K562 (cell line): ENCODE measurements around the gene SDK1. TPM values are rescaled to one million over a fixed set of nuclear protein-coding genes. Genes with fewer than 3 reads are reported as not detected.

Source experiments
- ATAC-seq: fragments of 200-7000 bp; cut with Tn5 transposase; 3 replicates; pipeline ENCODE4 v1.9.1; 2020; ENCODE audit warnings: moderate library complexity
- BruUV-seq: library from RNA; stranded (reverse); fragments of 400-500 nt; replicated peaks from 2 replicates; lab custom pipeline; 2021; lab: Mats Ljungman, UMichigan
- CTCF ChIA-PET: fragments of 300-600 bp; formaldehyde crosslinking; extraction: SDS; loops from one replicate; lab custom pipeline; 2021; ENCODE audit warnings: low intra/inter-chr PET ratio; lab: Yijun Ruan, JAX
- POLR2A ChIA-PET: fragments of 300-600, 350-650 bp; sonication (Branson Sonifier 250); formaldehyde crosslinking; extraction: SDS; loops from one replicate; lab custom pipeline; 2021; ENCODE audit warnings: antibody characterized with exemption, inconsistent platforms; lab: Yijun Ruan, JAX
- DNase-seq, 4 experiments: peaks; one replicate each; pipeline versions ENCODE4 v3.0.0 to v3.0.0-alpha.2; 2011 to 2018; ENCODE audit warnings: low spot score in 3 of 4, mixed read lengths in 3 of 4; ENCODE audit errors: extremely low read depth in 1 of 4
- FAIRE-seq: peaks from 2 replicates; lab custom pipeline; 2011; peaks lifted over from hg19 to GRCh38; lab: Jason Lieb, UNC
- H2AFZ ChIP-seq: 2 replicates; pipeline ENCODE4 v1.6.0; 2011; ENCODE audit warnings: low read depth, low read length, control low read depth, inconsistent platforms
- H3K27ac ChIP-seq: fragments of 200-600 bp; 3 replicates; pipeline ENCODE4 v1.8.0; 2011; ENCODE audit warnings: low read depth, mild to moderate bottlenecking, control low read depth, inconsistent platforms, low read length, moderate library complexity, mixed read lengths; ENCODE audit errors: extremely low read depth
- H3K27me3 ChIP-seq, 2 experiments: fragments of 300-600 bp in 1 of 2; 2 replicates in 1 of 2; 3 replicates in 1 of 2; pipeline versions ENCODE4 v1.6.0 to v1.8.0; 2011; ENCODE audit warnings: inconsistent platforms in 2 of 2, low read length in 2 of 2, mild to moderate bottlenecking in 1 of 2, mixed read lengths in 1 of 2, moderate library complexity in 1 of 2; ENCODE audit not compliant: control insufficient read depth in 2 of 2, insufficient read depth in 2 of 2
- H3K36me3 ChIP-seq: fragments of 300-600 bp; 3 replicates; pipeline ENCODE4 v1.8.0; 2011; ENCODE audit warnings: mild to moderate bottlenecking, low read length, inconsistent platforms; ENCODE audit not compliant: control insufficient read depth, insufficient read depth
- H3K4me1 ChIP-seq, 2 experiments: fragments of 200-600 bp in 1 of 2; replicated peaks in 1 of 2; 2 replicates in 1 of 2; 3 replicates in 1 of 2; pipeline versions ENCODE4 v1.5.1 to v1.8.0; 2011; ENCODE audit warnings: inconsistent platforms in 2 of 2, low read length in 2 of 2, mild to moderate bottlenecking in 1 of 2, mixed read lengths in 1 of 2, moderate library complexity in 1 of 2; ENCODE audit not compliant: control insufficient read depth in 2 of 2, insufficient read depth in 2 of 2
- H3K4me2 ChIP-seq: 2 replicates; pipeline ENCODE4 v1.6.1; 2011; ENCODE audit warnings: low read length, control low read depth, inconsistent platforms, mixed read lengths; ENCODE audit not compliant: insufficient read depth
- H3K4me3 ChIP-seq: fragments of 200-600 bp; sonication (generic), shearing (Covaris generic); 2 replicates; pipeline ENCODE4 v1.5.1; 2016; ENCODE audit warnings: control low read depth, inconsistent platforms
- H3K79me2 ChIP-seq: fragments of 200-600 bp; 3 replicates; pipeline ENCODE4 v1.8.0; 2011; ENCODE audit warnings: low read length, inconsistent platforms; ENCODE audit not compliant: control insufficient read depth, insufficient read depth
- H3K9ac ChIP-seq, 2 experiments: 2 replicates each; pipeline versions ENCODE4 v1.6.0 to v1.6.1; 2011; ENCODE audit warnings: low read depth in 2 of 2, low read length in 2 of 2, control low read depth in 1 of 2, inconsistent platforms in 1 of 2, mild to moderate bottlenecking in 1 of 2, mixed read lengths in 1 of 2; ENCODE audit not compliant: insufficient read depth in 1 of 2
- H3K9me1 ChIP-seq: one replicate; pipeline ENCODE4 v1.6.0; 2011; ENCODE audit warnings: inconsistent platforms, mild to moderate bottlenecking, low read length, moderate library complexity; ENCODE audit not compliant: control insufficient read depth, insufficient read depth
- H3K9me3 ChIP-seq: replicated peaks from 2 replicates; pipeline ENCODE4 v1.5.1; 2011; ENCODE audit warnings: low read depth, low read length, inconsistent platforms; ENCODE audit not compliant: control insufficient read depth, insufficient read depth
- H4K20me1 ChIP-seq: replicated peaks from 2 replicates; pipeline ENCODE4 v1.6.1; 2011; ENCODE audit warnings: low read length, inconsistent platforms, mixed read lengths; ENCODE audit not compliant: control insufficient read depth, insufficient read depth
- E4F1 ChIP-seq: fragments of 250-450 bp; sonication (Bioruptor Pico); IDR thresholded peaks from 2 replicates; pipeline ENCODE4 v1.5.0; 2021; ENCODE audit warnings: mild to moderate bottlenecking, borderline replicate concordance
- ETS2 ChIP-seq: IDR thresholded peaks from 2 replicates; pipeline ENCODE4 v1.6.1; 2016; ENCODE audit warnings: borderline replicate concordance, missing genetic modification characterization, mild to moderate bottlenecking, moderate library complexity, missing compliant biosample characterization; ENCODE audit not compliant: poor library complexity, severe bottlenecking
- HES1 ChIP-seq: fragments of 450-650 bp; IDR thresholded peaks from 2 replicates; pipeline ENCODE4 v1.6.1; 2016; ENCODE audit warnings: low read depth, mild to moderate bottlenecking, moderate library complexity
- KAT2B ChIP-seq: IDR thresholded peaks from one replicate; pipeline ENCODE4 v1.6.1; 2012; ENCODE audit warnings: low read depth, mild to moderate bottlenecking, control low read depth, inconsistent platforms, low read length, moderate library complexity
- KLF16 ChIP-seq: IDR thresholded peaks from 2 replicates; pipeline ENCODE4 v1.6.1; 2016; ENCODE audit warnings: antibody characterized with exemption
- MIER1 ChIP-seq: fragments of 450-650 bp; IDR thresholded peaks from 2 replicates; pipeline ENCODE4 v1.6.1; 2016; ENCODE audit warnings: antibody characterized with exemption, mild to moderate bottlenecking, low read depth
- PCBP2 ChIP-seq: fragments of 200-400 bp; formaldehyde crosslinking; IDR thresholded peaks from 2 replicates; pipeline ENCODE4 v1.6.1; 2018; ENCODE audit warnings: low read length, low read depth, mild to moderate bottlenecking, moderate library complexity; ENCODE audit not compliant: poor library complexity, severe bottlenecking
- STAT6 ChIP-seq: sonication (generic); formaldehyde crosslinking; IDR thresholded peaks from 2 replicates; pipeline ENCODE4 v1.8.1; 2023; ENCODE audit warnings: mild to moderate bottlenecking, missing genetic modification reagents
- THAP7 ChIP-seq: fragments of 250-450 bp; sonication (Bioruptor Pico); IDR thresholded peaks from 2 replicates; pipeline ENCODE4 v1.5.0; 2021
- ZC3H11A ChIP-seq: IDR thresholded peaks from 2 replicates; pipeline ENCODE4 v1.6.1; 2012; ENCODE audit warnings: low read depth, low read length, improper control_type of control experiment
- ZNF57 ChIP-seq: fragments of 450-650 bp; formaldehyde crosslinking; IDR thresholded peaks from 2 replicates; pipeline ENCODE4 v1.4.0; 2020; ENCODE audit warnings: mild to moderate bottlenecking, moderate library complexity
- ZNF696 ChIP-seq: fragments of 250-450 bp; sonication (Bioruptor Pico); conservative IDR thresholded peaks from 2 replicates; pipeline ENCODE4 v1.4.0; 2020; ENCODE audit warnings: mild to moderate bottlenecking, moderate library complexity
- WGBS: fragments of 100-300 bp; shearing (Covaris generic); methylation state at CpG from one replicate; pipeline ENCODE4 v1.1.6; 2016; ENCODE audit warnings: low coverage, mixed read lengths; ENCODE audit not compliant: insufficient coverage; ENCODE audit errors: missing lambda C conversion rate; 5-methylcytosine and 5-hydroxymethylcytosine counted together
- in situ Hi-C: fragments of 300-500 bp; cut with MboI; formaldehyde crosslinking; loops from 4 replicates; pipeline ENCODE4 v1.15.0; 2018; ENCODE audit warnings: inconsistent platforms, mixed read lengths
- intact Hi-C: fragments of 100-400 bp; cut with micrococcal nuclease; formaldehyde crosslinking; loops from 2 replicates; pipeline ENCODE4 v1.14.2; 2022
- polyA plus RNA-seq, 8 experiments: library from polyadenylated mRNA; depleted of rRNA in 4 of 8; stranded (reverse) in 5 of 8; unstranded in 3 of 8; fragments of >200 nt; fragmentation: Nextera tagmentation in 2 of 8; fragmentation: Illumina TruSeq in 1 of 8; extraction: Ambion mirVana in 2 of 8; extraction: Trizol in 1 of 8; gene quantifications; 2 replicates each; pipeline versions ENCODE4 v1.2.1 to v1.2.3, GENCODE V29; 2011 to 2014; ENCODE audit warnings: inconsistent platforms in 1 of 8, missing spikeins in 1 of 8
- total RNA-seq, 7 experiments: library from RNA; depleted of rRNA in 6 of 7; stranded (reverse); fragments of >200 nt in 6 of 7; fragmentation: Illumina TruSeq in 2 of 7; extraction: Trizol in 2 of 7; gene quantifications; 2 replicates each; pipeline versions ENCODE4 v1.2.1 to v1.2.3, GENCODE V29; 2011 to 2021; ENCODE audit warnings: low replicate concordance in 1 of 7

SDK1 gene
- total and polyA plus RNA-seq, 9 of the 15 experiments (the other 6 are each of a cell fraction or from before 2014, with no cell fraction given) = 0.16 TPM; not detected in 8

GRCh38 chr7:3302681-3303320, 1.7 kb downstream of the SDK1 start:
- no peaks in the 10 kb centered on the region for H3K36me3 ChIP-seq
- no peaks in the 10 kb centered on the region for H3K9me1 ChIP-seq
- H3K9ac ChIP-seq = no peak overlapping the region
- H3K27me3 ChIP-seq = peaks cover 0 to 2% of the 10 kb centered on the region in 2 experiments; a peak in 2 of 5 replicates
- no peak overlapping the region for H3K4me2 ChIP-seq
- TF ChIP-seq MIER1 = no peak
- no peak for TF ChIP-seq ETS2
- no peak for TF ChIP-seq PCBP2
- TF ChIP-seq ZNF57 (CRISPR knock-in tag) = no peak
- no peak for TF ChIP-seq HES1
- no peak for TF ChIP-seq KLF16
- TF ChIP-seq E4F1 = no peak
- no peak for TF ChIP-seq ZC3H11A
- TF ChIP-seq ZNF696 (CRISPR knock-in tag) = no peak
- no peak for TF ChIP-seq KAT2B
- no peak for TF ChIP-seq THAP7 (CRISPR knock-in tag)
- no peak for TF ChIP-seq STAT6 (CRISPR knock-in tag)
- no peak for DNase-seq
- no peak overlapping the region for H2AFZ ChIP-seq
- in situ Hi-C loops (no loop called here), intact Hi-C loops (no loop called here)
- H3K79me2 ChIP-seq = no peaks in the 10 kb centered on the region
- BruUV-seq = no TSS peak
- CTCF ChIA-PET = no interaction called here
- under 1% methylated on average over 7 of the region's 7 CpGs for WGBS
- H4K20me1 ChIP-seq = no peaks in the 10 kb centered on the region
- POLR2A ChIA-PET = interaction anchor here (0.7 kb wide), 2 partner anchors 9 to 163 kb away, joined by 3 read pairs; no protein-coding TSS in a partner anchor
- FAIRE-seq = no peak
- no peak overlapping the region for H3K27ac ChIP-seq
- no peak for ATAC-seq
- H3K4me3 ChIP-seq = no peak overlapping the region
- H3K4me1 ChIP-seq = peaks cover 0 to 14% of the 10 kb centered on the region in 2 experiments; a peak in 2 of 5 replicates
- no peaks in the 10 kb centered on the region for H3K9me3 ChIP-seq
